Left colon (tissue), 2 donors: ENCODE measurements around the gene CT47B1. TPM values are rescaled to one million over a fixed set of nuclear protein-coding genes. Genes with fewer than 3 reads are reported as not detected.
"Not testable (repeated sequence)": the region's sequence is repeated elsewhere in the genome, so short reads cannot be mapped to it uniquely, and the experiment has no call there.

Source experiments
- ATAC-seq: fragments of 200-7000 bp; cut with Tn5 transposase; one replicate; pipeline ENCODE4 v1.9.1; 2020; ENCODE audit warnings: mild to moderate bottlenecking, moderate library complexity
- DNase-seq, 2 donors: peaks; one replicate each; pipeline ENCODE4 v3.0.0-alpha.2; 2020
- intact Hi-C, 2 donors: fragments of 100-400 bp; cut with DNase I in 1 of 2; cut with micrococcal nuclease in 1 of 2; formaldehyde crosslinking; loops; one replicate each; pipeline versions ENCODE4 v1.11.2 to v1.14.0; 2022; cut with DNase I, micrococcal nuclease
- long read RNA-seq: library from polyadenylated mRNA; unstranded; transcript quantifications from one replicate; pipeline ENCODE4 v2.0.0, GENCODE V29; 2021
- total RNA-seq, 2 donors: library from RNA; stranded (reverse); fragmentation: NEBNext Ultra II Directional; extraction: Animal tissue kit (Norgen Biotek cat#: 25700); gene quantifications; one replicate each; pipeline ENCODE4 v1.2.1, GENCODE V29; 2021
- donor health status: DM: no; HTN: no; CAD: no.
- donor health status: DM: yes; HTN: yes; CAD: no.

The CT47B1 gene
- total RNA-seq = not detected
- long read RNA-seq = 0 reads

DNA sequence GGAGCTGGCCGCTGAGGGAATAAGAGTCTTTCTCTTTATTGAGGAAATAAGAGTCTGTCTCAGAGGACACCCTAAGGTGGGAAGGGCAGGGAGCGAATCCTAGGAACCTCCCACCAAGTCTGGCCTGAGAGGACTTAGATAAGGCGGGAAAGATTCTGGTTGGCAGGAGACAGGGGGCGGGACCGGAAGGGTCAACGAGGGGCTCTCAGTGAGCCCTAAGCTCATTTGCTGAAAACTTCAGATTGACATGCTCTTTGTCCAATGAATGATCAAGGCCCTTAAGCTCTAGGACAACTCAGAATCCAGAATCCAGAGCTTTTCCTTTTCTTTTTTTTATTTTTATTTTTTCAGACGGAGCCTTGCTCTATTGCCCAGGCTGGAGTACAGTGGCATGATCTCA, at the start of gene CT47B1:
CT47B1 (minus strand) TSS at position 101 of the 400 bp plus-strand sequence. CDS start 196 bp downstream, outside the sequence.
- DNase-seq, ATAC-seq, intact Hi-C loops: not testable (repeated sequence)

- ATAC-seq (no peak), DNase-seq (no peak)
- intact Hi-C loops = no loop called here
These were observed 748 bp downstream of the CT47B1 start for GRCh38 chrX:120874678-120875557.

DNA sequence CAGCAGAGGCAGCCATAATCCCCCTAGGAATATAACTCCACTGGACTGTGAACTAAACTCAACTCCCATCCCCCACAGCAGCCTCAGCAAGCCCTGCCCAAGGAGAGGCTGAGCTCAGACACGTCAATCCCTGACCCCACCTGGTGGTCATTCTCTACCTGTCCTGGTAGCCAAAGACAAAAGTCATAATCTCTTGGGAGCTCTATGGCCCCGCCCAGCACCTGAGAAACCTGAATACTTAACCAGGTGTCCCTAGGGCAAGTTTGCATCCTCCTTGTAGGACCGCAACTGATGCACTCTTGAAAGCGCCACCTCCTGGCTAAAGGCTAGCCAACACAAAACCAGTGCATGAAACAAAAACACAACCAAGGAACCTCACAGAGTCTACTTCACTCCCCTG, 18.4 kb downstream of the CT47B1 start:
- ATAC-seq (no peak), DNase-seq (no peak)
- intact Hi-C loops = no loop called here

DNA sequence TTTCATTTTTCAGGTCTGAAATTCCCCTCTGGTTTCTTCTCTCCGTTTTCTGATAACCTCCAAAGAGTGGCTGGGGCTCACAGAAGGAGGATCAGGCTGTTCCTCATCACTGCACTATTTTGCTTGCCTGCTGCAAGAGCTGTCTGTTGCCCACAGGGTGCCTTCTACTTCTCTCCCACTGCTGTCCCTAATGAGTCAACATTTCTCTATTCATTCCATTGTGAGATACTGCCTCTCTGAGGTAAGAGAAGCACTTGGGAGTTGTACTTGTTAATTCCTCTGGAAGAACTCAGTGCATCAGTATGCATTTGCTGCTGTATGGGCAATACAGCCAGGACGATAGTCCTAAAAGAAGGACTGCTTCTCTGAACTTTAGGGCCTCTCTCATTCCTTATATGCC, 34.8 kb downstream of the CT47B1 start:
- no peak for DNase-seq
- intact Hi-C loops = no loop called here
- no peak for ATAC-seq

GRCh38 chrX:120839491-120839890, 36.2 kb downstream of the CT47B1 start:
- no peak for DNase-seq
- intact Hi-C loops = no loop called here
- ATAC-seq = no peak

- DNase-seq, ATAC-seq, intact Hi-C loops: not testable (repeated sequence)
These were observed 48.5 kb downstream of the CT47B1 start for GRCh38 chrX:120827213-120827612.

- ATAC-seq (no peak), DNase-seq (no peak)
- intact Hi-C loops = no loop called here
These were observed 50.5 kb downstream of the CT47B1 start for GRCh38 chrX:120825146-120825545.

DNA sequence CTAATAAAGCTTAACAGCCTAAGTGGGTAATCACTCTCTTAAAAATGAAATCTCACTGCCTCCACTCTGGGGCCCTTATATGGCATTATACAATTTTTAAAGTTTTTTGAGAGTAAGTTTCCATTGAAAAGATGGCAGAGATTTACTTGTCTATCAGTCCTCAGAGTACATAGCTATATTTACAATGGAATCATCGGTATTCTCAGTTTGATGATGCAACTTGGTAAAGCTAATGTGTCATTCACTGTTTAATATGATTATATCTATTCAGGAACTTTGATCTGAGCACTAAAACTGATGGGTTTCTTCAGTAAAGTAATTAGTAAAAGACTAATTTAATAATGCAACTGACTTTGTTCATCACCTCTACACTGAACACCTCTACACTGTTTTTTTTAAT, 51.6 kb downstream of the CT47B1 start:
- no peak for ATAC-seq
- DNase-seq = no peak
- intact Hi-C loops = no loop called here

- DNase-seq (no peak), ATAC-seq (no peak)
- intact Hi-C loops = no loop called here
These were observed 52.1 kb downstream of the CT47B1 start for GRCh38 chrX:120823556-120823955.

Other genes with a start within 250 kb of the CT47B1 start
- gene C1GALT1C1, start 245.8 kb downstream of the CT47B1 start, total RNA-seq = 10 to 100 TPM; 28.8 to 32.9 TPM
- not detected for gene CT47A11, start 61.3 kb upstream of the CT47B1 start, total RNA-seq
- gene CT47A10, start 66.2 kb upstream of the CT47B1 start, total RNA-seq = not detected
- gene CT47A9, start 71.0 kb upstream of the CT47B1 start, total RNA-seq = not detected
- not detected for gene CT47A8, start 75.9 kb upstream of the CT47B1 start, total RNA-seq
- not detected for gene CT47A7, start 80.7 kb upstream of the CT47B1 start, total RNA-seq
- gene CT47A6, start 85.6 kb upstream of the CT47B1 start, total RNA-seq = not detected
- gene CT47A5, start 90.5 kb upstream of the CT47B1 start, total RNA-seq = not detected
- not detected for gene CT47A4, start 95.3 kb upstream of the CT47B1 start, total RNA-seq
- not detected for gene CT47A3, start 100.2 kb upstream of the CT47B1 start, total RNA-seq
- not detected for gene CT47A2, start 105.1 kb upstream of the CT47B1 start, total RNA-seq
- not detected for gene CT47A1, start 109.9 kb upstream of the CT47B1 start, total RNA-seq
- gene GLUD2, start 171.7 kb upstream of the CT47B1 start, total RNA-seq = under 1 TPM; 0.37 to 0.89 TPM